Gastrocnemius medialis (tissue), 4 donors: ENCODE data around the gene TAF11. TPM values are rescaled to one million over a fixed set of nuclear protein-coding genes. Genes with fewer than 3 reads are reported as not detected.

Experiments
- ATAC-seq, 2 donors: fragments of 150-250 bp; one replicate each; pipeline ENCODE4 v1.9.1; 2016
- DNase-seq, 2 donors: peaks; one replicate each; pipeline ENCODE4 v3.0.0-alpha.2; 2019
- H3K27ac ChIP-seq, 4 donors: fragments of 200-600 bp; sonication (generic); 1 replicate in 1 of 4; 2 replicates in 3 of 4; pipeline ENCODE4 v1.5.1; 2016 to 2018; ENCODE audit warnings: mild to moderate bottlenecking in 2 of 4, moderate library complexity in 1 of 4
- H3K27me3 ChIP-seq, 3 donors: fragments of 200-600 bp; sonication (generic) in 2 of 3; 1 replicate in 1 of 3; 2 replicates in 2 of 3; pipeline versions ENCODE4 v1.5.1 to v1.6.0; 2016 to 2019; ENCODE audit warnings: mild to moderate bottlenecking in 1 of 3, moderate library complexity in 1 of 3
- H3K36me3 ChIP-seq, 2 donors: fragments of 200-600 bp; sonication (generic) in 1 of 2; one replicate each; pipeline ENCODE4 v1.5.1; 2017 to 2018
- H3K4me1 ChIP-seq, 2 donors: fragments of 200-600 bp; sonication (generic) in 1 of 2; one replicate each; pipeline ENCODE4 v1.5.1; 2016 to 2017; ENCODE audit warnings: mild to moderate bottlenecking in 2 of 2
- H3K4me3 ChIP-seq, 4 donors: fragments of 200-600 bp; sonication (generic) in 3 of 4; 1 replicate in 1 of 4; 2 replicates in 3 of 4; pipeline ENCODE4 v1.5.1; 2016 to 2019; ENCODE audit warnings: mild to moderate bottlenecking in 2 of 4
- H3K9me3 ChIP-seq, 3 donors: fragments of 200-600 bp; sonication (generic) in 2 of 3; 1 replicate in 1 of 3; 2 replicates in 2 of 3; pipeline ENCODE4 v1.5.1; 2016 to 2019
- POLR2A ChIP-seq, 2 donors: fragments of 450-650 bp; IDR thresholded peaks; one replicate each; pipeline ENCODE4 v1.6.1; 2017; ENCODE audit warnings: antibody characterized with exemption in 2 of 2, mild to moderate bottlenecking in 2 of 2, moderate library complexity in 2 of 2
- in situ Hi-C, 4 donors: fragments of 200-750 bp; cut with MboI; loops; one replicate each; pipeline versions ENCODE4 v1.15.0 to v1.8.0; 2017; ENCODE audit warnings: low sequenced_read_pairs in 4 of 4
- intact Hi-C: fragments of 100-400 bp; cut with DNase I; formaldehyde crosslinking; loops from one replicate; pipeline ENCODE4 v1.15.1; 2023; ENCODE audit warnings: low total_unique reads
- total RNA-seq, 4 donors: library from RNA; depleted of rRNA; stranded (reverse); fragments of >200 nt; gene quantifications; one replicate each; pipeline versions ENCODE4 v1.1.0 to v1.2.3, GENCODE V29; 2016
- TF ChIP-seq, protein P1 (sequence below), 5 experiments: fragments of 450-650 bp in 3 of 5; fragments of 200-600 bp in 2 of 5; sonication (generic) in 2 of 5; IDR thresholded peaks in 4 of 5; conservative IDR thresholded peaks in 1 of 5; 1 replicate in 4 of 5; 2 replicates in 1 of 5; pipeline ENCODE4 v1.5.1; 2016 to 2019; ENCODE audit warnings: antibody characterized with exemption in 5 of 5, mild to moderate bottlenecking in 3 of 5, moderate library complexity in 3 of 5

Gene TAF11
- total RNA-seq, 4 donors from 2014 or later: 23.2 to 32.6 (median 24.0) TPM

DNA sequence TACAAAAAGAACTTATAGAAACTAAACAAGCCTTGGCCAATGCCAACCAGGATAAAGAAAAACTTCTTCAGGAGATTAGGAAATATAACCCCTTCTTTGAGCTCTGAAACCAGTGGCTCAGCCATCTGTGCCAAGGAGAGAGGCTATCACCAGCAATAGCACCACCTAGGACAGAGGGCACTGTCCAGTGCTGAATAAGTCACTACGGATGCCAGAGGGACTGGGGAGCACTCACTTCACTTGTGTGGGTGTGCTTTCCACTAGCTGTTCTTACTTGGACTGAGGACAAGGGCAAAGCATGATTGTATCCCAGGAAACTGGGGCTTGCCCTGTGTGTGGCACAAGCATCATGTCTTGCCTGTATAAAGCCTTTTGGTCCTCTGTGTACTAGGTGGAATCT lies 15.5 kb downstream of the TAF11 start:
- in situ Hi-C loops (no loop called here), intact Hi-C loops (no loop called here)
- no peaks in the 10 kb centered on the region for H3K4me1 ChIP-seq
- H3K4me3 ChIP-seq: no peak overlapping the region
- H3K27me3 ChIP-seq: no peaks in the 10 kb centered on the region
- H3K9me3 ChIP-seq: no peaks in the 10 kb centered on the region
- DNase-seq: no peak
- peaks cover 0 to 57% of the 10 kb centered on the region in 2 donors for H3K36me3 ChIP-seq
- no peak overlapping the region for H3K27ac ChIP-seq
- no peak for TF ChIP-seq POLR2A (IDR thresholded peaks at IDR 0.05)
- TF ChIP-seq, protein P1, sequence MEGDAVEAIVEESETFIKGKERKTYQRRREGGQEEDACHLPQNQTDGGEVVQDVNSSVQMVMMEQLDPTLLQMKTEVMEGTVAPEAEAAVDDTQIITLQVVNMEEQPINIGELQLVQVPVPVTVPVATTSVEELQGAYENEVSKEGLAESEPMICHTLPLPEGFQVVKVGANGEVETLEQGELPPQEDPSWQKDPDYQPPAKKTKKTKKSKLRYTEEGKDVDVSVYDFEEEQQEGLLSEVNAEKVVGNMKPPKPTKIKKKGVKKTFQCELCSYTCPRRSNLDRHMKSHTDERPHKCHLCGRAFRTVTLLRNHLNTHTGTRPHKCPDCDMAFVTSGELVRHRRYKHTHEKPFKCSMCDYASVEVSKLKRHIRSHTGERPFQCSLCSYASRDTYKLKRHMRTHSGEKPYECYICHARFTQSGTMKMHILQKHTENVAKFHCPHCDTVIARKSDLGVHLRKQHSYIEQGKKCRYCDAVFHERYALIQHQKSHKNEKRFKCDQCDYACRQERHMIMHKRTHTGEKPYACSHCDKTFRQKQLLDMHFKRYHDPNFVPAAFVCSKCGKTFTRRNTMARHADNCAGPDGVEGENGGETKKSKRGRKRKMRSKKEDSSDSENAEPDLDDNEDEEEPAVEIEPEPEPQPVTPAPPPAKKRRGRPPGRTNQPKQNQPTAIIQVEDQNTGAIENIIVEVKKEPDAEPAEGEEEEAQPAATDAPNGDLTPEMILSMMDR (IDR thresholded peaks at IDR 0.05 in 4 of 5, conservative IDR thresholded peaks at IDR 0.05 in 1 of 5): no peak
- ATAC-seq: no peak

DNA sequence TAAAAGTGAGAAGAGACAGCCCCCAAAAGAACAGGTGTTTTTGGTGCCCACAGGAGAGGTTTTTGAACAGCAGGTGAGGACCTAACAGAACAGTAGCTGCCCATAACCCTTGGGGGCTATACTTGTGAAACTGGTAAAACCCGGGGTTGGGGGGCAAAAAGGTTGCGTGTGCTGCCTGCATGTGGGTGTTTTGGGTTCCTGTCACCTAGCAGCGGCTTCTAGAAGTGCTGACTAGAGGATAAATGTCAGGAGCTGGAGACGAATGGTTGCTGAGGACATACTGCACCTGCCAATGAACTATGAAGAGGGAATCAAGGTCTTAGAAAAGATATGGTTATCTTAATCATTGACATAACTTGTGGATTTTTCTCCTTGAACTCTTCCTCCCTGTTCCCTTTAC lies 16.0 kb downstream of the TAF11 start:
- ATAC-seq (no peak), DNase-seq (no peak)
- Histone ChIP-seq H3K27me3 (no peaks in the 10 kb centered on the region), H3K36me3 (peaks cover 0 to 57% of the 10 kb centered on the region in 2 donors), H3K27ac (no peak overlapping the region), H3K4me3 (no peak overlapping the region), H3K4me1 (no peaks in the 10 kb centered on the region), H3K9me3 (no peaks in the 10 kb centered on the region)
- intact Hi-C loops (no loop called here), in situ Hi-C loops (no loop called here)
- TF ChIP-seq, protein P1 (IDR thresholded peaks at IDR 0.05 in 4 of 5, conservative IDR thresholded peaks at IDR 0.05 in 1 of 5): no peak
- TF ChIP-seq POLR2A (IDR thresholded peaks at IDR 0.05): no peak

DNA sequence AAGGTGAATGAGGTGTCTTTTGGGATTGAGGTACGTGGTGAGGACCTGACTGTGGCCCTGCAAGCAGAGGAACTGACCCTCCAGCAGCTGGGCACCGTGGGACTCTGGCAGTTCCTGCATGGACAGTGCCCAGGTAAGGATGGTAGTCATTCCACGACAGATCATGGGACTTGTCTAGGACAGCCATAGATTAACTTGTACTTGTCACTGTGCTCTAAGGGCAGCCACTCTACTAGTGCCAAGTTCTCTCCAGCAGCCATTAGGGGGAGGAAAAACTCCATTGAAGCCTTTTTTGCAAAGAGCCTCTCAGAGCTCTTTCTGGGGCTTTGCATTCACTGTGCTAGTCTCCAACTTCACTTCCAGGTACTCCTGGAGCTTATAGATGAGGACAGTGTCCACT lies 20.4 kb downstream of the TAF11 start:
- H3K9me3 ChIP-seq: no peaks in the 10 kb centered on the region
- ATAC-seq (no peak), DNase-seq (no peak)
- H3K36me3 ChIP-seq: peaks cover 0 to 33% of the 10 kb centered on the region in 2 donors
- intact Hi-C loops: loop anchor here (2.0 kb wide), 1 partner anchor 21 kb away; the partner anchor contains the start of genes ANKS1A and TAF11
- no peaks in the 10 kb centered on the region for H3K27me3 ChIP-seq
- peaks cover 11 to 23% of the 10 kb centered on the region in 2 donors for H3K4me1 ChIP-seq
- TF ChIP-seq, protein P1 (IDR thresholded peaks at IDR 0.05 in 4 of 5, conservative IDR thresholded peaks at IDR 0.05 in 1 of 5): no peak
- no peak for TF ChIP-seq POLR2A (IDR thresholded peaks at IDR 0.05)
- in situ Hi-C loops: no loop called here
- no peak overlapping the region for H3K4me3 ChIP-seq
- H3K27ac ChIP-seq: peak overlapping the region in 1 of 4 donors; percentile 74

DNA sequence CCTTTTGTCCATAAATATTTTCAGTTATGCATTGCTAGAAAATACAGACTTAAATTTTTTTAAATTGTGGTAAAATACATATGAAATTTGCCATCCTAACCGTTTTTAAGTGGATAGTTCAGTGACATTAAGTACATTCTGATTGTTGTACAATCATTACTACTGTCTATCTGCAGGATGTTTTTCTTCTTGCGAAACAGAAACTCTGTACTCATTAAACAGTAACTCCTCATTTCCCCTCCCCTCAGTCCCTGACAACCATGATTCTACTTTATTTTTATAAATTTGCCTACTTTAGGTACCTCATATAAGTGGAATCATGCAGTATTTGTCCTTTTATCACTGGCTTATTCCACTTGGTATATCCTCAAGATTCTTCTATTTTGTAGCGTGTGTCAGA lies 21.3 kb downstream of the TAF11 start:
- Histone ChIP-seq H3K4me3 (no peak overlapping the region), H3K9me3 (no peaks in the 10 kb centered on the region), H3K4me1 (peaks cover 11 to 23% of the 10 kb centered on the region in 2 donors), H3K27ac (peak overlapping the region in 2 of 4 donors; percentile 74 to 79), H3K36me3 (peaks cover 0 to 26% of the 10 kb centered on the region in 2 donors), H3K27me3 (no peaks in the 10 kb centered on the region)
- intact Hi-C loops (loop anchor here (2.0 kb wide), 1 partner anchor 22 kb away; the partner anchor contains the start of genes ANKS1A and TAF11), in situ Hi-C loops (no loop called here)
- no peak for ATAC-seq
- TF ChIP-seq POLR2A (IDR thresholded peaks at IDR 0.05): no peak
- TF ChIP-seq, protein P1 (IDR thresholded peaks at IDR 0.05 in 4 of 5, conservative IDR thresholded peaks at IDR 0.05 in 1 of 5): no peak
- DNase-seq: no peak

DNA sequence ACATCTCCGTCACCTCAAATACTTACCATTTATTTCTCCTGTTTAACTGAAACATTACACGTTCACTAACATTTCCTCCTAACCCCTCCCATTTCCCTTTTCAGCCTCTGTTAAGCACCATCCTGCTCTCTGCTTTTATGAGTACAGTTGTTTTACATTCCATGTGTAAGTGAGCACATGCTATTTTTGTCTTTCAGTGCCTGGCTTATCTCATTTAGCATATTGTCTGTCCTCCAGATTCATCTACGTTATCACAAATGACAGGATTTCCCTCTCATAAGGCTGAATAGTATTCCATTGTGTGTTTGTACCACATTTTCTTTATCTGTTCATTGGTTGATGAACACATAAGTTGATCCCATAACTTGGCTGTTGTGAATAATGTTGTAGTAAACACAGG lies 22.7 kb downstream of the TAF11 start:
- peaks cover 11 to 23% of the 10 kb centered on the region in 2 donors for H3K4me1 ChIP-seq
- intact Hi-C loops: no loop called here
- H3K4me3 ChIP-seq: no peak overlapping the region
- no peaks in the 10 kb centered on the region for H3K27me3 ChIP-seq
- peak overlapping the region; percentile 55 to 79 (median 73) for H3K27ac ChIP-seq
- ATAC-seq (peak; percentile 94 to 96), DNase-seq (no peak)
- H3K9me3 ChIP-seq: no peaks in the 10 kb centered on the region
- peaks cover 0 to 21% of the 10 kb centered on the region in 2 donors for H3K36me3 ChIP-seq
- in situ Hi-C loops: no loop called here
- no peak for TF ChIP-seq POLR2A (IDR thresholded peaks at IDR 0.05)
- TF ChIP-seq, protein P1 (IDR thresholded peaks at IDR 0.05 in 4 of 5, conservative IDR thresholded peaks at IDR 0.05 in 1 of 5): no peak
